NT2/D1 (cell line): ENCODE results near the gene MS4A3.

ENCODE experiments used
- YY1 ChIP-seq: IDR thresholded peaks from 2 replicates; pipeline ENCODE4 v1.6.1; 2011; ENCODE audit not compliant: insufficient read length, insufficient read depth
- ZNF274 ChIP-seq: IDR thresholded peaks from 2 replicates; pipeline ENCODE4 v1.6.1; 2011; ENCODE audit warnings: mild to moderate bottlenecking, low read depth, low read length

DNA sequence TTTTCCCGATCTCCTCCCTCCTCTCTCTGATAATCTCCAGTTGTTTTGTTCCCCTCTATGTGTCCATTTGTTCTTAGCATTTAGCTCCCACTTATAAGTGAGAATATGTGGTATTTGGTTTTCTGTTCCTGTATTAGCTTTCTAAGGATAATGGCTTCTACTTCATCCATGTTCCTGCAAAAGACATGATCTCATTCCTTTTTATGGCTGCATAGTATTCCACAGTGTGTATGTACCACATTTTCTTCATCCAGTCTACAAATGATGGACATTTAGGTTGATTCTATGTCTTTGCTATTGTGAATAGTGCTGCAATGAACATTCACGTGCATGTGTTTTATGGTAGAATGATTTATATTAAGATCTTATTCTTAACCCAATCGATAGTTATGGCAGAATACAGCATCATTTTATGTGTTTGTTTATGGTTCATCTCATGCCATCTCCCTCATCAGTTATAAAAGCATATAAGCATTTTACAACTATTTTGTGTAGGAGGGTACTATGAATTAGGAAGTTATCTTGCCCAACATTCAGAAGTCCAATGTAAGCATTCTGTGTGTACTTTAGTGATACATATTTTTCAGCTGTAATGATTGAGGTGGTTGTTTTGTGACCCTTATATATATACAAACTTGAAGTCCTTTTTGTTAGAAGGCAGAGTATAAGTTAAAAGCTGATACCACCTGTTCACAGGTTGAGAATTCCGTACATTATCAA lies 3.2 kb downstream of the MS4A3 start:
- no peak for TF ChIP-seq YY1
- TF ChIP-seq ZNF274: no peak
